ENCODE data around the gene KCNMA1. TPM values are rescaled to one million over a fixed set of nuclear protein-coding genes. Genes with fewer than 3 reads are reported as not detected.

Gene KCNMA1
- total RNA-seq, 3 donors from 2014 or later (not counting 1 experiment from before 2014, with no cell fraction given), result 0.40 to 1.8 (median 0.63) TPM

- intact Hi-C loops (cut with micrococcal nuclease), result no loop called here
- ATAC-seq, result no peak
- Mint-ChIP-seq H3K4me3 (no peak overlapping the region), H3K27ac (no peak overlapping the region), H3K27me3 (ENCODE audit: low read depth in 2 of 2) (peaks cover 0 to 3% of the 10 kb centered on the region in 2 donors), H3K4me1 (no peaks in the 10 kb centered on the region), H3K36me3 (no peaks in the 10 kb centered on the region), H3K9me3 (no peaks in the 10 kb centered on the region)
- no peak for TF ChIP-seq CTCF (IDR thresholded peaks at IDR 0.05)
- 100% methylated on average over 1 of the region's 1 CpG for WGBS (ENCODE audit: insufficient coverage)
- no peak overlapping the region for H3K27ac ChIP-seq (ENCODE audit: low read length)
- DNase-seq, result no peak
- H3K27me3 ChIP-seq (ENCODE audit: control insufficient read depth, insufficient read depth, low read length), result no peaks in the 10 kb centered on the region
- H3K9me3 ChIP-seq (ENCODE audit: control insufficient read depth, insufficient read depth, low read length), result no peaks in the 10 kb centered on the region
- H3K4me1 ChIP-seq (ENCODE audit: control insufficient read depth, insufficient read depth, low read length), result no peaks in the 10 kb centered on the region
- H3K4me3 ChIP-seq (ENCODE audit: low read length), result no peak overlapping the region
- no peaks in the 10 kb centered on the region for H3K36me3 ChIP-seq (ENCODE audit: control insufficient read depth, insufficient read depth, low read length)
Measured at GRCh38 chr10:77350711-77351119, 286.9 kb downstream of the KCNMA1 start.

- Histone ChIP-seq H3K27me3 (ENCODE audit: control insufficient read depth, insufficient read depth, low read length) (no peaks in the 10 kb centered on the region), H3K9me3 (ENCODE audit: control insufficient read depth, insufficient read depth, low read length) (no peaks in the 10 kb centered on the region), H3K4me3 (ENCODE audit: low read length) (no peak overlapping the region), H3K36me3 (ENCODE audit: control insufficient read depth, insufficient read depth, low read length) (no peaks in the 10 kb centered on the region), H3K4me1 (ENCODE audit: control insufficient read depth, insufficient read depth, low read length) (no peaks in the 10 kb centered on the region), H3K27ac (ENCODE audit: low read length) (no peak overlapping the region)
- TF ChIP-seq CTCF (IDR thresholded peaks at IDR 0.05), result no peak
- no peaks in the 10 kb centered on the region for H3K9me3 Mint-ChIP-seq
- H3K36me3 Mint-ChIP-seq, result no peaks in the 10 kb centered on the region
- ATAC-seq (no peak), DNase-seq (no peak)
- no peaks in the 10 kb centered on the region for H3K4me1 Mint-ChIP-seq
- no peak overlapping the region for H3K4me3 Mint-ChIP-seq
- WGBS (ENCODE audit: insufficient coverage), result 88% methylated on average over 1 of the region's 1 CpG
- no peak overlapping the region for H3K27ac Mint-ChIP-seq
- H3K27me3 Mint-ChIP-seq (ENCODE audit: low read depth in 2 of 2), result peaks cover 4 to 5% of the 10 kb centered on the region in 2 donors
- intact Hi-C loops (cut with micrococcal nuclease), result no loop called here
Measured at GRCh38 chr10:77350134-77350533, 287.5 kb downstream of the KCNMA1 start.

GRCh38 chr10:77349226-77349625, 288.4 kb downstream of the KCNMA1 start:
- Histone ChIP-seq H3K4me3 (ENCODE audit: low read length) (no peak overlapping the region), H3K9me3 (ENCODE audit: control insufficient read depth, insufficient read depth, low read length) (no peaks in the 10 kb centered on the region), H3K4me1 (ENCODE audit: control insufficient read depth, insufficient read depth, low read length) (no peaks in the 10 kb centered on the region), H3K36me3 (ENCODE audit: control insufficient read depth, insufficient read depth, low read length) (no peaks in the 10 kb centered on the region), H3K27me3 (ENCODE audit: control insufficient read depth, insufficient read depth, low read length) (no peaks in the 10 kb centered on the region), H3K27ac (ENCODE audit: low read length) (no peak overlapping the region)
- peaks cover 7% of the 10 kb centered on the region in 2 donors for H3K27me3 Mint-ChIP-seq (ENCODE audit: low read depth in 2 of 2)
- no peak for ATAC-seq
- no peaks in the 10 kb centered on the region for H3K36me3 Mint-ChIP-seq
- H3K4me1 Mint-ChIP-seq, result no peaks in the 10 kb centered on the region
- H3K4me3 Mint-ChIP-seq, result no peak overlapping the region
- DNase-seq, result no peak
- peaks cover 0 to 2% of the 10 kb centered on the region in 2 donors for H3K9me3 Mint-ChIP-seq
- intact Hi-C loops (cut with micrococcal nuclease), result no loop called here
- TF ChIP-seq CTCF (IDR thresholded peaks at IDR 0.05), result no peak
- whole genome bisulfite sequencing (ENCODE audit: insufficient coverage), result 86% methylated on average over 2 of the region's 2 CpGs
- H3K27ac Mint-ChIP-seq, result no peak overlapping the region

GRCh38 chr10:77348751-77349150, 288.9 kb downstream of the KCNMA1 start:
- Mint-ChIP-seq H3K9me3 (peaks cover 0 to 2% of the 10 kb centered on the region in 2 donors), H3K4me1 (no peaks in the 10 kb centered on the region), H3K36me3 (no peaks in the 10 kb centered on the region), H3K4me3 (no peak overlapping the region), H3K27ac (no peak overlapping the region), H3K27me3 (ENCODE audit: low read depth in 2 of 2) (peaks cover 7% of the 10 kb centered on the region in 2 donors)
- no peak overlapping the region for H3K27ac ChIP-seq (ENCODE audit: low read length)
- H3K27me3 ChIP-seq (ENCODE audit: control insufficient read depth, insufficient read depth, low read length), result no peaks in the 10 kb centered on the region
- DNase-seq (no peak), ATAC-seq (no peak)
- WGBS (ENCODE audit: insufficient coverage), result 97% methylated on average over 2 of the region's 2 CpGs
- H3K4me1 ChIP-seq (ENCODE audit: control insufficient read depth, insufficient read depth, low read length), result no peaks in the 10 kb centered on the region
- no peaks in the 10 kb centered on the region for H3K36me3 ChIP-seq (ENCODE audit: control insufficient read depth, insufficient read depth, low read length)
- intact Hi-C loops (cut with micrococcal nuclease), result no loop called here
- H3K9me3 ChIP-seq (ENCODE audit: control insufficient read depth, insufficient read depth, low read length), result no peaks in the 10 kb centered on the region
- no peak for TF ChIP-seq CTCF (IDR thresholded peaks at IDR 0.05)
- H3K4me3 ChIP-seq (ENCODE audit: low read length), result no peak overlapping the region
